ENCODE results near the gene CACNB4. TPM values are rescaled to one million over a fixed set of nuclear protein-coding genes. Genes with fewer than 3 reads are reported as not detected.

Gene CACNB4
- total RNA-seq, 2 experiments from 2014 or later, result 0.36 to 0.71 TPM

DNA sequence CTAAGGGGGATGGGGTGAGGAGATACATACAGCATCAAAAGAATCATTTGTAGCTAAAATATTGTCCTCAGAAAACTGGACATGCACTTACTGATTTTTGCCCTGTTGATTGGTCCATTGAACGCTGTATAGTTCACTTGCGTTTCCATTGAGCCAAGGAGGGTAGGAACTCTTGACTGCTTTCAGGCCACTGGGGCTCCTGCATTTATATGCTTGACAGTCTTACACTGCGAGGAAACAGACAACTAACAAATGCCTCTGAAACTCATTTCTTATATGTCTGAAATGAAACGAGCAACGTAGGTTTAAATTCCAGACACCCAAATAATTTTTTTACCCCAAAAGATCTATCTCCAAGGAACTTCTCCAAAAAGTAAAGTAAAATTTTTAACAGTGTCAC is 312.8 kb downstream of the CACNB4 start:
- POLR2A ChIA-PET, result no interaction called here
- DNase-seq (no peak), ATAC-seq (ENCODE audit: low read depth) (no peak)
- Mint-ChIP-seq H3K27me3 (no peaks in the 10 kb centered on the region), H3K36me3 (peaks cover 21% of the 10 kb centered on the region), H3K4me1 (peaks cover 3% of the 10 kb centered on the region), H3K9me3 (no peaks in the 10 kb centered on the region), H3K27ac (no peak overlapping the region), H3K4me3 (no peak overlapping the region)

DNA sequence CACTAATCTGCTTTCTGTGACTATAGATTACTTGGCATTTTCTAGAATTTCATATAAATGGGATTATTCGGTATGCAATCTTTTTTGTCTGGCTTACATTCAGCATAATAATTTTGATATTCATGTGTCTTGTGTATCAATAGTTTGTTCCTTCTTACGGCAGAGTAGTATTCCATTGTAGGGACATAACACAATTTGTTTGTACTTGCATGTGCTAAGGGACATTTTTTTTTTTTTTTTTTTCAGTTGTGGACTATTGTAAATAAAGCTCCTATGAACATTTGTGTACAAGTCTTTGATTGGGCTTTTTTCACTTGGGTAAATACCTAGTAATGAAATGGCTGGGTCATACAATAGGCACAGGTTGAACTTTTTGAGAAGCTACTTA is 315.7 kb downstream of the CACNB4 start:
- no peak overlapping the region for H3K27ac Mint-ChIP-seq
- POLR2A ChIA-PET, result no interaction called here
- H3K4me1 Mint-ChIP-seq, result peaks cover 3% of the 10 kb centered on the region
- DNase-seq (no peak), ATAC-seq (ENCODE audit: low read depth) (no peak)
- H3K27me3 Mint-ChIP-seq, result no peaks in the 10 kb centered on the region
- H3K4me3 Mint-ChIP-seq, result no peak overlapping the region
- peaks cover 33% of the 10 kb centered on the region for H3K36me3 Mint-ChIP-seq
- H3K9me3 Mint-ChIP-seq, result peaks cover 3% of the 10 kb centered on the region

Other genes starting within 250 kb of the CACNB4 start
- gene STAM2, start 76.7 kb upstream of the CACNB4 start, total RNA-seq, result 10 to 100 TPM; 19.0 to 19.2 TPM
- gene FMNL2, start 236.1 kb upstream of the CACNB4 start, total RNA-seq, result under 1 TPM; 0.37 to 0.42 TPM

Measured in activated naive CD8-positive, alpha-beta T cell treated with anti-CD3 and anti-CD28 coated beads, Interleukin-2, amount 10 ng/mL, durations not matched to agents 7 days and 5 days (primary cell).